Mammary epithelial cell (primary cell): ENCODE results near the gene GPR3.

ENCODE experiments used
- CTCF ChIP-seq, 2 donors: IDR thresholded peaks in 1 of 2; conservative IDR thresholded peaks in 1 of 2; 2 replicates each; pipeline ENCODE4 v1.5.1; 2011 to 2012; ENCODE audit warnings: inconsistent platforms in 2 of 2, low read length in 2 of 2, mild to moderate bottlenecking in 2 of 2, control low read depth in 1 of 2, low read depth in 1 of 2; ENCODE audit not compliant: insufficient read depth in 1 of 2; ENCODE audit errors: extremely low read depth in 1 of 2
- EZH2 ChIP-seq: IDR thresholded peaks from 2 replicates; pipeline ENCODE4 v1.6.1; 2012; ENCODE audit warnings: low read length, inconsistent platforms, borderline replicate concordance

GRCh38 chr1:27416387-27417111 lies 24.1 kb downstream of the GPR3 start:
- no peak for TF ChIP-seq EZH2
- TF ChIP-seq CTCF (conservative IDR thresholded peaks at IDR 0.05 in 1 of 2, IDR thresholded peaks at IDR 0.05 in 1 of 2; ENCODE audit: extremely low read depth in 1 of 2, insufficient read depth in 1 of 2, low read depth in 1 of 2, low read length in 2 of 2), result peak; percentile 75 to 83
